ENCODE measurements around the gene VAV3.

VAV3 gene

DNA sequence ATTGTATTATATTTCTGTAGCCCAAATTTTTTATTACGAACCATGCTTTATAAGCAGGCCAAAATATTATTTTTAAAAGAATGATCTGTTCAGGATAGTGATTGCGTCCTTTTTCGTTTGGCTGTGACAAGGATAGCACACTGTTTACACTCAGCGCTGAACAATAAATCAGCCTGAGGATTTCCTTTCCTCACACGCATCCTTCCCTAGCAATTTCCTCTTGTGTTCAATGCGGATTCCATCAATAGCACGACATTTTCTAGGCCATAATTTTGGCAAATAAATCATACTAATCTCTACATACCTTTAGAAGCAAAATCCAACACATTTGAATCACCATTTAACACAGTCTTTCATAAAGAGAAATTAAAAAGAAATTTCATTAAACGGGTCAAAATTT, 1.6 kb upstream of the VAV3 start:
- no peak for DNase-seq

- DNase-seq = no peak
Observed at GRCh38 chr1:107964336-107965109, 457 bp downstream of the VAV3 start.

- DNase-seq = no peak
Observed at GRCh38 chr1:107963601-107964335, 1.2 kb downstream of the VAV3 start.

DNA sequence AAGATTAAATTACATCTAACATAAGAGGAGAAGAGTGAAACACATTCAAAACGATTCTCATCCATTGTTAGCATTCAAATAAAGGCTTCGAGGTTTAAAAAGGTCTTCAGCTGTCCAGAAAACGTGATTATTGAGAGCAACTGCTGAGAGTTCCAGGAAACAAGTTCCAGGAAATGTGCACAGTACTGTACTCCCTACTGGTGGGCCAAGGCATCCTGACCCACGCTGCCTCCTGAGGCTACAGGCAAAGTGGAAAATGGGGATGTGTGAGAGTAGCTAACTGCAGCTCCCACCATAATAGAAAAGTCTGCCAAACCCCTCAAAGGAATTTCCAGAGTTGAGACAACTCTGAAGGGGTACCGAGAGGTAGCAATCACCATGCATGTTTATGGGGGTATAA, 2.0 kb downstream of the VAV3 start:
- DNase-seq = no peak

DNA sequence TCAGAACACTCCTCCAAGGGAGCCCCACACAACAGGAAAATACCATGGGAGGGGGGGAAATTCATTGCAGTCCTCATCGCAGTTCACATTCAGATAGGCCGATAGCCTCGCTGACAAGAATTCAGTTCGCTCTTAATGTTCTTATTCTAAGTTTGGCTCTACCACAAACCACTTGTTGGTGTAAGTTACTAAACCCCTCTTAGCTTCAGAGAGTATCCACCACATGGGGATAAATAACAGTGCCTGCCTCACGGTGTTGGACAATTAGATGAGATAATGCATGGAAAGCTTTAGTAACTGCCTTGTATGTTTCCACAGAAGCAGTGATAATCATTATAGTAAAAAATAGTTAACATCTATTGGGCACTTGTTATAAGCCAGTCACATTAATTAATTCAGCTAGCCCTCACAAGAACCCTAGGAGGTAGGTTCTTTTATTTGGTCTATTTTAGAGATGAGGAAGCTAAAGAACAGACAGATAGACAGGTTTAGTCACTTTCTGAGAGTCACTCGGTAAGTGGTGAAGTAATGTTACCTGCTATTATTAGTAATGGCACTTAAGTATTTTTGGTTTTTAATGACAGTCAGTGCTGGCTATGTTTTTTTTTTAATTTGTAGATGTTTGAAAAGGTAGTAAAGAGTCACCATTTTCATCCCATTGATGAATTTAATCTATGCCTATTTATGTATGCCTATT, 10.1 kb downstream of the VAV3 start:
- DNase-seq = no peak

DNA sequence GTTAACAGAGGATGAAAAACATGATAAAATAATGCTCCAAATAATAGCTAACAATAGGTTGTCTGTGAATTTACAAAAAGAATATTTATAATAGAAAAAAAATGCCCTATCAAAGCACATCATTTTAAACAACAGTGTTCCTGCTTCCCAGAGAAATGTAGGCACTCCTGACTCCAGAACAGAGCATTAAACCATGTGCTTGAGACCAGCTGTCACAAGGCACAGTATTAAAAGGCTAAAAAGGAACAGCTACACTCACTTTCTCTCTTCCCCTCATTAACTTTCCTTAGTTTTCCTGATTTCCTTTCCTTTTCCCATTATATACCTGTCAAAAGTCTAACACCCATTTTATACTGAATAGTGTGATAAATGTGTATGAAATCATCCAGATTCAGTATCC, 10.9 kb downstream of the VAV3 start:
- no peak for DNase-seq

DNA sequence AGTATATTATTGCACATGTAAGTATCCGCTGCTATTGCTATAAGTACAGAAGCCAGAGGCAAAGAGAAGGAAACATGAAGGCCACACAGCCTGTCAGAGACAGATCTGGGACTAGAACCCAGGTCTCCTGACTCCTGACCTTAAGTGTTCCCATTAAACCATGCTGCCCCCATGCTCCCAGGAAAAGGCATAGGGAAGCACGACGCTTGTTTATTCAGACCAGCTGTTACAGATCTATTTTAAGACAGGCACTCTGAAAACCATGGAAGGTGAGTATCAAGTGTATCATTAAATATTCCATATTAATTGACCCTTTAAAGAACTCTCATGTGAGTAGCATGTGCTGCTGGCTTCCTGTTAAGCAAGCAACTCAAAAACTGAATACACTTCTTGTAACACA, 11.4 kb downstream of the VAV3 start:
- no peak for DNase-seq

DNA sequence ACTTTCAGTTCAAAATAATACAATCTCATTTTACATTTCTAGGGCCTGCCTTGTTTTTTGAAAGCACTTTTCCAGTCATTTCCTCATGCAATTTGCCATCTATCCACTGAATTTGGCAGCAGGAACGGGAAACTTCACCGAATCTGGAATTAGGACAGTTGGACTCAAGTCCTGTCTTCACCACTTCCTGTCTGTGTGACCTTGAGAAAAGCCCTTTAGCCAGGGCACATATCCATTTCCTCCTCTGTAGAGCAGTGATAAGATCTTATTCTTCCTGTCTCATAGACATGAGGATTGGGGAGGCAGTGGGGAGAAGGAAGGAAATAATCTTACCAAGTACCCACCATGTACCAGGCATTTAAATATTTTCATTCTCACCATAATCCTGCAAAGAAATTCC, 12.0 kb downstream of the VAV3 start:
- no peak for DNase-seq

DNA sequence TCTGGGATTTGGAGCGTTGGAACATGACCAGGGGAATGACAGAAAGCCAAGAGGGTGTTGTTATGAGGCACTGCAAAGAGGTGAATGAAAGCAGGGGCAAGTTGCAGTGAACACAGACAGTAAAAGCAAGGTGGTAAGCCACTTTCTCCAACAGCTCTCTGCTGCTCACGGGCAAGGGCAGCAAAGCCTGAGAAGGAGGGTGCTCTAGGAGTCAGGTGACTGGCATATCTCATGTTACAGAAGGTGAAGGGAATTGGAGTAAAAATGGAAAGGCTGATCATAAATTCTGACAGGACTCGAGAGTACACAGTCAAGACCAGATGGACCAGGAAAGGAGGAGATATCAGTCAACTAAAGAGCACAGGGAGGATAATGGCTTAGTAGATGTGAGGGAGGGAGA, 14.5 kb downstream of the VAV3 start:
- DNase-seq = no peak

GRCh38 chr1:107949467-107950253, 15.3 kb downstream of the VAV3 start:
- DNase-seq = no peak

DNA sequence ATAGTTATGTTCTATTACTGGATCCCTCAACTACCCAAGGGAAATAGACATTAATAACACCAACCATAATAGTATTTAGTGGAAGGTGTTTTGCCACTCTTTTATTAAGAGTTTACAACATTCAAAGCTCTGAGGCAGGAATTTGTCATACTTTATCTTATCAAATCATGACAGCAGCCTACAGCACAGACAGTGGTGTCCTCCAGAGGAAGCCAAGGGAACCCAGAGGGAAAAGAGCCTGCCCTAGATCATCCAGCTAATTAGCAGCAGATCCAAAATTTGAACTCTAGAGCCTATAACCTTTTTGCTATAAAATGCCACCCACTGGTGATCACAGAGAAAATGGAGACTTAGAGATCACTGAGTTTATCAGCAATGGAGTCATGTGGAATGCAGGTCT, 18.2 kb downstream of the VAV3 start:
- DNase-seq = no peak

- DNase-seq = no peak
Observed at GRCh38 chr1:107943694-107944093, 21.3 kb downstream of the VAV3 start.

- DNase-seq = no peak
Observed at GRCh38 chr1:107942814-107943213, 22.2 kb downstream of the VAV3 start.

- no peak for DNase-seq
Observed at GRCh38 chr1:107941531-107941930, 23.4 kb downstream of the VAV3 start.

DNA sequence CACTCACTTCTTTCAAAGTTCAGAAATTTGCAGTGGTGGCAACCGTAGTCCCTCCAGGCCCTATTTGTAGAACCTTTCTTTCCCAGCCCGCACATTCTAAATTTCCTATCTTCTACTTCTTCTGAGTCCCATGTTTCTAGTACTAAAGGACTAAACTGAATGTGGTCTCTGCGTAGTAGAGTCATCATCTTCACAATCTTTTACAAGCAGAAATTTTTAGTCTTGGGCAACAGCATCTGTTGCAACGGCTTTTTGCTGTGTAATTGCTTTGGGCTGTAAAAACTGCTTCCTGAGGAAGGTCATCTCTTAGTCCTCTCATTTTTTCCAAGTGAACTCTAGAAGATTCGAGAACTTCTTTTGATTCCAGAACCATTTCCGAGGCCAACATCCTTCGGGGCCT, 23.9 kb downstream of the VAV3 start:
- no peak for DNase-seq

DNA sequence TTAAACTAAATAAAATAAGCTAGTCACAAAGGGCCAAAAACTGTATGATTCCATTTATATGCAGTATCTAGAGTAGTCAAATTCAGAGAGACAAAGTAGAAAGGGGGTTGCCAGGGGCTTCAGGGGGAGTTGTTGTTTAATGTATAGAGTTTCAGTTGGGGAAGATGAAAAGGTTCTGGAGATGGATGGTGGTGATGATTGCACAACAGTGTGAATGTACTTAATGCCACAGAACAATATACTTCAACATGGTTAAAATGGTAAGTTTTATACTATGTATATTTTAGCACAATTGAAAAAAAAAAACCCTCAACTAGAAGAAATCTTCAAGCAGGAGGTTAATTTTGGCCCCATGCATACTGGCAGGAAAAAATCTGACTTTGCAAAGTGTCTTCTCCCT, 24.3 kb downstream of the VAV3 start:
- no peak for DNase-seq

- peak; percentile 76 for DNase-seq
Observed at GRCh38 chr1:107940017-107940577, 24.9 kb downstream of the VAV3 start.

DNA sequence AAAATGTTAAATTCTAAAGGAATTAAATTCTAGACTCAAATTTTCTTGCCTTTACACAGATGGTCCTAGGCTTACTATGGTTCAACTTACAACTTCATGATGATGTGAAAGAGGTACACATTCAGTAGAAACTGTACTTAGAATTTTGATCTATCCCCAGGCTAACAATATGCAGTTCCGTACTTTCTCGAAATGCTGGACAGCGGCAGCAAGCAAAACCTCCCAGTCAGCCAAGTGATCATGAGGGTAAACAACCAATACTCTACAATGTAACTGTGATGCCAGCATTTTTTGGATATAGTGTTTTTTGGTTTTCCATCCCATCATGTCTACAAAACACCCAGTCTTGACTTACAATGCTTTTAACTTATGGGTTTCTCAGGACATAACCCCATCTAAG, 25.7 kb downstream of the VAV3 start:
- DNase-seq = no peak

DNA sequence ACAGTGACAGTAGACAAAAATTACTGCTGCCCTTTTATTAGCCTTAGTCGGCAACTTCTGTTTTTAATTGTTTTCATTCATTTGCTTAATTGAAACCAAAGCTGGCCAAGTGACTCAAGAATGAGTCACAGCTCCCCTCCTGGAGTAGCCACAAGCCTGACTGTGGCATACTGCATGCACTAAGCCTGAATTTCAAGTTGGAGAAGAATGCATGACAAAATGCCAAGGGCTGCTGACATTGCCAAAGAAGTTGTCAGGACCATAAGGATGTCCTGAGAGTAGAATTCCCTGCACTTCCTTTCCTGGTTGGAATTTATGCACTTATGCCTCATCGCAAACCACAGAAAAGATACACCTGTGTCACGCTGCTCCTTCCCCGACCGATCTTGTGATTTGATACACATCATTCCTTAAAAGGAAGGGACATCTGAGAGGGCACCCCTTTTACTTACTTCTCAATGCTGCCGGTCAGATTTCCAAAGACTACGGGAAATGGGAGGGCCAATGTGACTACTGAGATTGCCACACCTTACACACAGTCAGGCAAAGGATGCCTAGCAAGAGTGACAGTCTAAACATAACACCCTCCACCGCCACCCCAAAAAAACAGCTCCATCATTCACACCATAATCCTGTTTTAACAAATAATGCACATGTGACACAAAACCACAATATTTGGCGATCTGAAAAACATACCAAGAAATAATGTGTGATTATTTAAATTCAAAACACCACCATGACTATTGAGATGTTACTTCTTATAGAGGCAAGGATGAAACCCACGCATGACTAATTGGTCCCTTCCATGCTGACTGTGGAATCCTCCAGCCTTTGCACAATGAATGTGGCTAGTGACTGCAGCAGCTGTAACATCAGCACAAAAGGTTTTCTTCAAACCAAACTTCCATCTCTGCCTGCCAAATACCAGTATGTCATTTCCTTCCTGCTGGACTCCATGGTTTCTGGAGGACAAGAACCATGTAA, 28.2 kb downstream of the VAV3 start:
- DNase-seq = peak; percentile 91

DNA sequence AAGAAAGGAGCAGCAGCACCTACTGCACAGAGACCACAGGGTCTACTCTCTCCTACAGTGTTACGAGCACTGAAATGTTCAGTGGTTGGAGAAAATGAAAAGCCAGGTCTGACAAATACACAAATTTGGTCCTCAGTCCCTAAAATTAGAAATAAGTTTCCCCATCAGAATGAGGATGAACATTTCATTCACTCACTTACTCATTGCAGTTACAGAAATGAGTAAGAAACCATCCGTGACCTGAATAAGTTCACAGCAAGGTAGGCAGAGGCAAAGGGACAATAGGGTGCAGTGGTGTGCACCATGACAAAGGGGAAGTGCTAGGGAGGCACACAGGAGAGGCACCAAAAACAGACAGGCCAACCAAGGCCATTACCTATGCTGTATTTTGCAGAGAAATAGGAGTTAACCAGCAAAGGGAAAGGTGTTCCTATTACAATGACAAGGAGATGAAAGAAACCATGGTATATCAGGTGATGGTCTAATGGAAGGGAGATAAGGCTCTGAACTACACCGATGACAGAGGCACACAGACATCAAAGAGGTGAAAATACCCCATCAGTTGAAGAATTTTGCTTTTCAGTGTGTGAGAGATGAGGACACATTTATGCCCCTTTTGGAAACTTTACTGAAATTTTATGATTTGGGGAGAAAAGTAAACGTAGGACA, 29.4 kb downstream of the VAV3 start:
- no peak for DNase-seq

GRCh38 chr1:107934578-107934977, 30.4 kb downstream of the VAV3 start:
- DNase-seq = no peak
